HG02884 (cell line): Measurements from ENCODE around the gene CDC23.
"Not testable (repeated sequence)": the region's sequence is repeated elsewhere in the genome, so short reads cannot be mapped to it uniquely, and the experiment has no call there.

Experiments used
- ATAC-seq: cut with Tn5 transposase; IDR thresholded peaks from one replicate; pipeline ENCODE4 v1.9.1; 2021; ENCODE audit warnings: mild to moderate bottlenecking, moderate library complexity; ENCODE audit not compliant: unreplicated experiment

The CDC23 gene

GRCh38 chr5:138213161-138214029, at the start of gene CDC23:
Gene CDC23 (minus strand): TSS chr5:138213323. CDS start chr5:138213312, 11 bp downstream.
- peak; percentile 95 for ATAC-seq

GRCh38 chr5:138258704-138259292, 45.7 kb upstream of the CDC23 start:
- no peak for ATAC-seq

GRCh38 chr5:138257583-138257982, 44.5 kb upstream of the CDC23 start:
- ATAC-seq: no peak

- ATAC-seq: no peak
Observed at GRCh38 chr5:138252944-138253343, 39.8 kb upstream of the CDC23 start.

- ATAC-seq: not testable (repeated sequence)
Observed at GRCh38 chr5:138247800-138248199, 34.7 kb upstream of the CDC23 start.

- ATAC-seq: no peak
Observed at GRCh38 chr5:138246822-138247221, 33.7 kb upstream of the CDC23 start.

- no peak for ATAC-seq
Observed at GRCh38 chr5:138246334-138246733, 33.2 kb upstream of the CDC23 start.

- no peak for ATAC-seq
Observed at GRCh38 chr5:138245717-138246116, 32.6 kb upstream of the CDC23 start.

GRCh38 chr5:138243794-138244193, 30.7 kb upstream of the CDC23 start:
- no peak for ATAC-seq

- ATAC-seq: no peak
Observed at GRCh38 chr5:138241688-138242571, 28.8 kb upstream of the CDC23 start.

- ATAC-seq: no peak
Observed at GRCh38 chr5:138240650-138241385, 27.7 kb upstream of the CDC23 start.

- no peak for ATAC-seq
Observed at GRCh38 chr5:138238034-138238433, 24.9 kb upstream of the CDC23 start.

GRCh38 chr5:138234651-138235050, 21.5 kb upstream of the CDC23 start:
- no peak for ATAC-seq

- ATAC-seq: no peak
Observed at GRCh38 chr5:138233280-138233679, 20.2 kb upstream of the CDC23 start.

GRCh38 chr5:138230981-138231589, 18.0 kb upstream of the CDC23 start:
- no peak for ATAC-seq

GRCh38 chr5:138230261-138230660, 17.1 kb upstream of the CDC23 start:
- ATAC-seq: no peak

GRCh38 chr5:138229387-138229786, 16.3 kb upstream of the CDC23 start:
- ATAC-seq: no peak

- no peak for ATAC-seq
Observed at GRCh38 chr5:138226910-138227309, 13.8 kb upstream of the CDC23 start.

- no peak for ATAC-seq
Observed at GRCh38 chr5:138224712-138225111, 11.6 kb upstream of the CDC23 start.

GRCh38 chr5:138223532-138223931, 10.4 kb upstream of the CDC23 start:
- no peak for ATAC-seq
